HCT116 (cell line): ENCODE data around the gene PPP2R5D.

Experiments used
- CBX3 ChIP-seq: IDR thresholded peaks from 2 replicates; pipeline ENCODE4 v1.6.1; 2012; ENCODE audit warnings: low read depth
- CEBPB ChIP-seq: IDR thresholded peaks from 2 replicates; pipeline ENCODE4 v1.6.1; 2012; ENCODE audit warnings: low read depth
- CTCF ChIP-seq, 3 experiments: fragments of 200-600 bp in 1 of 3; sonication (generic) in 1 of 3; IDR thresholded peaks in 2 of 3; conservative IDR thresholded peaks in 1 of 3; 2 replicates each; pipeline ENCODE4 v1.5.1; 2012 to 2017; ENCODE audit warnings: low read depth in 2 of 3, low read length in 2 of 3, antibody characterized with exemption in 1 of 3, borderline replicate concordance in 1 of 3, control low read depth in 1 of 3, mild to moderate bottlenecking in 1 of 3, mixed read lengths in 1 of 3, mixed run types in 1 of 3, moderate library complexity in 1 of 3; ENCODE audit not compliant: insufficient read depth in 1 of 3
- EGR1 ChIP-seq: IDR thresholded peaks from 2 replicates; pipeline ENCODE4 v1.6.1; 2012; ENCODE audit warnings: low read depth
- EZH2phosphoT487 ChIP-seq: fragments of 200-600 bp; IDR thresholded peaks from 2 replicates; pipeline ENCODE4 v1.6.1; 2018; ENCODE audit warnings: antibody characterized with exemption, borderline replicate concordance
- JUND ChIP-seq: IDR thresholded peaks from 2 replicates; pipeline ENCODE4 v1.6.1; 2012
- POLR2A ChIP-seq: IDR thresholded peaks from 2 replicates; pipeline ENCODE4 v1.7.0; 2011; ENCODE audit warnings: borderline replicate concordance; ENCODE audit not compliant: insufficient read depth, insufficient read length; ENCODE audit errors: extremely low read depth
- REST ChIP-seq: IDR thresholded peaks from 2 replicates; pipeline ENCODE4 v1.6.1; 2012; ENCODE audit warnings: low read depth
- SP1 ChIP-seq: IDR thresholded peaks from 2 replicates; pipeline ENCODE4 v1.6.1; 2012; ENCODE audit warnings: low read depth
- ZFX ChIP-seq: fragments of 450-650 bp; IDR thresholded peaks from 2 replicates; pipeline ENCODE4 v1.6.1; 2017
- ZNF274 ChIP-seq: fragments of 200-500 bp; sonication (Bioruptor generic); IDR thresholded peaks from 2 replicates; pipeline ENCODE4 v1.6.1; 2014; ENCODE audit warnings: mild to moderate bottlenecking, low read depth, low read length, inconsistent platforms

- TF ChIP-seq CTCF (IDR thresholded peaks at IDR 0.05 in 2 of 3, conservative IDR thresholded peaks at IDR 0.05 in 1 of 3; ENCODE audit: borderline replicate concordance in 1 of 3, insufficient read depth in 1 of 3, low read depth in 2 of 3, low read length in 2 of 3) (no peak), CBX3 (no peak), POLR2A (peak; percentile 56), ZNF274 (no peak), EGR1 (no peak), ZFX (peak; percentile 61; the same call in 1 of the 2 replicates), CEBPB (no peak), REST (no peak), SP1 (no peak), EZH2phosphoT487 (no peak), JUND (no peak)
Measured at GRCh38 chr6:43013843-43014433, 29.6 kb downstream of the PPP2R5D start, which contains the start of the genes KLHDC3 and MEA1.
